ENCODE measurements around the gene PLSCR5. TPM values are rescaled to one million over a fixed set of nuclear protein-coding genes. Genes with fewer than 3 reads are reported as not detected.

Gene PLSCR5
- total and polyA plus RNA-seq, 8 donors, result not detected

DNA sequence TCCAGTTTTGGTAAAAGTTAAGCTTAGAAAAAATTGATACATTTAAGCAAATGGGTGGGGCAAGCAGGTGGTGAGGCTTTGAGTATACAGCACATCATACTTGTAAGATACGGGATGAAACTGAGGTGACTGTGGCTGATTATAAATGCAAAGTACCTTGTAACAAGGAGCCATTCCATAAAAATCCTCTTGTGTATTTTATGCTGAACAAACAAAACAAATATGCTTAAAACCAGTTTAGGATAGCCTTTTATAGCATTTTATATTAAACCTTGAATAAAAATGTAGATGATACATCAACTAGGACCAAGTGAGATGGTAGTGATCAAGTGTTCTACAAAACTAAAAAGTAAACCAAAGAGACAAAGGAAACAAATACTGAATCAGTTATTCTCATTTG lies 64.2 kb downstream of the PLSCR5 start:
- DNase-seq, result no peak
- intact Hi-C loops (cut with DNase I; ENCODE audit: low total_unique reads), result no loop called here
- TF ChIP-seq POLR2A (IDR thresholded peaks at IDR 0.05) (no peak), EP300 (IDR thresholded peaks at IDR 0.05) (no peak), POLR2AphosphoS5 (IDR thresholded peaks at IDR 0.05) (no peak)
- TF ChIP-seq, protein P1, sequence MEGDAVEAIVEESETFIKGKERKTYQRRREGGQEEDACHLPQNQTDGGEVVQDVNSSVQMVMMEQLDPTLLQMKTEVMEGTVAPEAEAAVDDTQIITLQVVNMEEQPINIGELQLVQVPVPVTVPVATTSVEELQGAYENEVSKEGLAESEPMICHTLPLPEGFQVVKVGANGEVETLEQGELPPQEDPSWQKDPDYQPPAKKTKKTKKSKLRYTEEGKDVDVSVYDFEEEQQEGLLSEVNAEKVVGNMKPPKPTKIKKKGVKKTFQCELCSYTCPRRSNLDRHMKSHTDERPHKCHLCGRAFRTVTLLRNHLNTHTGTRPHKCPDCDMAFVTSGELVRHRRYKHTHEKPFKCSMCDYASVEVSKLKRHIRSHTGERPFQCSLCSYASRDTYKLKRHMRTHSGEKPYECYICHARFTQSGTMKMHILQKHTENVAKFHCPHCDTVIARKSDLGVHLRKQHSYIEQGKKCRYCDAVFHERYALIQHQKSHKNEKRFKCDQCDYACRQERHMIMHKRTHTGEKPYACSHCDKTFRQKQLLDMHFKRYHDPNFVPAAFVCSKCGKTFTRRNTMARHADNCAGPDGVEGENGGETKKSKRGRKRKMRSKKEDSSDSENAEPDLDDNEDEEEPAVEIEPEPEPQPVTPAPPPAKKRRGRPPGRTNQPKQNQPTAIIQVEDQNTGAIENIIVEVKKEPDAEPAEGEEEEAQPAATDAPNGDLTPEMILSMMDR (IDR thresholded peaks at IDR 0.05), result no peak
- 55 to 80% (median 70%) methylated on average over 1 of the region's 1 CpG for WGBS, 5 donors
- H3K36me3 ChIP-seq, result peaks cover 0 to 11% (median 4%) of the 10 kb centered on the region in 4 donors
- peak overlapping the region in 2 of 4 donors; percentile 56 to 71 for H3K4me3 ChIP-seq
- no peaks in the 10 kb centered on the region for H3K9me3 ChIP-seq
- H3K27me3 ChIP-seq, result no peaks in the 10 kb centered on the region
- peak overlapping the region in 4 of 5 donors; percentile 30 to 99 (median 96) for H3K27ac ChIP-seq
- H3K4me1 ChIP-seq, result peaks cover 15 to 82% (median 50%) of the 10 kb centered on the region in 4 donors

DNA sequence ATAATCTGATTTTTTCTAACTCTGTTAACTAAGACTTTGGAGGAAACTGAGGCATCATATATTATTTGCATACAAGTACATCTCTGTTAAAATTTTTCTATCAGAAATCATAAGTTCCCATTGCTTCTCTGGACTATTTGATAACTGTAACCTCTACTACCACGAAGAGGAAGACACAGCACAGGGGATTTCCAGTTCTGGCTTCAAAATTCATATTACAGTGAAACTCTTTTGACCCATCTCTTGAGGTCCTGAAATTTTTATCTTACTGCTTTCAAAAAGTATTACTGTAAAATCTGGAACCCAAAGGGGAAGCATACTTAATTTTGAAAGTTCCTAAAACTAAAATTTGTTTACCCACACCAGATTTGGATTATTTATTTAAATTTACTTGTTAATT lies 64.9 kb downstream of the PLSCR5 start:
- Histone ChIP-seq H3K4me3 (peak overlapping the region in 2 of 4 donors; percentile 56 to 71), H3K27ac (peak overlapping the region in 3 of 5 donors; percentile 30 to 99 (median 95)), H3K36me3 (peaks cover 0 to 11% (median 4%) of the 10 kb centered on the region in 4 donors), H3K27me3 (no peaks in the 10 kb centered on the region), H3K4me1 (peaks cover 15 to 85% (median 50%) of the 10 kb centered on the region in 4 donors), H3K9me3 (no peaks in the 10 kb centered on the region)
- DNase-seq, result no peak
- WGBS, 5 donors, result 0 to 34% (median 25%) methylated on average over 1 of the region's 1 CpG
- TF ChIP-seq, protein P1 (IDR thresholded peaks at IDR 0.05), result no peak
- TF ChIP-seq POLR2A (IDR thresholded peaks at IDR 0.05) (no peak), EP300 (IDR thresholded peaks at IDR 0.05) (no peak), POLR2AphosphoS5 (IDR thresholded peaks at IDR 0.05) (no peak)
- intact Hi-C loops (cut with DNase I; ENCODE audit: low total_unique reads), result no loop called here

DNA sequence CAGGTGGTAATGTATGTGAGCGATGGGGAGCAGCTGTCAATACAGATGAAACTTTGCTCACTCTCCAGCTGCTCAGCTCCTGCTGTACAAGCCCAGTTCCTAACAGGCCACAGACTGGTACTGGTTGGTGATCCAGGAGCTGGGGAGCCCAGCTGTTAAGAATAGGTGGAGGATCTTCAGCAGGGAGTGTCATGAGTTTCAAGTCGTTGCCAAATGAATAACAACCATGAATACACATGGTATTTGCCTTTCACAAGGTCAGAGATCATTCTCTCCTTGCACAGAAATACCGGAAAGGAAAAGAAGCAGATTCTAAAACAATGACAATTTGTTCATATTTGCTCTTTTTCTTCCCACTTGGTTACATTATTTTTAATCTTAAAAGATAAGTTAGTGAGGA lies 65.8 kb downstream of the PLSCR5 start:
- H3K27me3 ChIP-seq, result no peaks in the 10 kb centered on the region
- peaks cover 15 to 86% (median 48%) of the 10 kb centered on the region in 4 donors for H3K4me1 ChIP-seq
- H3K9me3 ChIP-seq, result no peaks in the 10 kb centered on the region
- TF ChIP-seq EP300 (IDR thresholded peaks at IDR 0.05), result no peak
- no peak for TF ChIP-seq POLR2A (IDR thresholded peaks at IDR 0.05)
- TF ChIP-seq, protein P1 (IDR thresholded peaks at IDR 0.05), result no peak
- TF ChIP-seq POLR2AphosphoS5 (IDR thresholded peaks at IDR 0.05), result no peak
- H3K4me3 ChIP-seq, result peak overlapping the region in 1 of 4 donors; percentile 1
- no peak for DNase-seq
- 33 to 69% (median 60%) methylated on average over 3 of the region's 3 CpGs for WGBS, 5 donors
- peaks cover 0 to 13% (median 4%) of the 10 kb centered on the region in 4 donors for H3K36me3 ChIP-seq
- intact Hi-C loops (cut with DNase I; ENCODE audit: low total_unique reads), result no loop called here
- H3K27ac ChIP-seq, result peak overlapping the region in 2 of 5 donors; percentile 22 to 99

DNA sequence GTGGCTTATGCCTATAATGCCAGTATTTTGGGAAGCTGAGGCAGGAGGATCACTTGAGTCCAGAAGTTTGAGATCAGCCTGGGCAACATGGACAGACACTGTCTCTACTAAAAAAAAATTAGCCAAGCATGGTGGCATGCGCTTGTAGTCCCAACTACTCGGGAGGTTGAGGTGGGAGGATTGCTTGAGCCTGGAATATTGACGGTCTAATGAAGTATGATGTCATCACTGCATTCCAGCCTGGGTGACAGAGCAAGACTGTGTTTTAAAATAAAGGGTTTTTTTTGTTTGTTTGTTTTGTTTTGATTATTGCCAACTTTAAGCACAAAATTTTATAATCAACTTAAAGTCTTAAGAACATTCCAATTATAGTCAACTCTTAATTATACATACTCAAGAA lies 67.5 kb downstream of the PLSCR5 start:
- no peak for TF ChIP-seq POLR2A (IDR thresholded peaks at IDR 0.05)
- TF ChIP-seq, protein P1 (IDR thresholded peaks at IDR 0.05), result no peak
- TF ChIP-seq POLR2AphosphoS5 (IDR thresholded peaks at IDR 0.05), result no peak
- no peak for TF ChIP-seq EP300 (IDR thresholded peaks at IDR 0.05)
- intact Hi-C loops (cut with DNase I; ENCODE audit: low total_unique reads), result no loop called here
- no peak for DNase-seq
- Histone ChIP-seq H3K27ac (peak overlapping the region in 2 of 5 donors; percentile 13 to 29), H3K27me3 (no peaks in the 10 kb centered on the region), H3K4me1 (peaks cover 15 to 79% (median 43%) of the 10 kb centered on the region in 4 donors), H3K9me3 (no peaks in the 10 kb centered on the region), H3K4me3 (no peak overlapping the region), H3K36me3 (peaks cover 0 to 29% (median 14%) of the 10 kb centered on the region in 4 donors)
- WGBS, 5 donors, result 88 to 93% (median 89%) methylated on average over 3 of the region's 3 CpGs

Data from stomach (tissue), 9 donors.